Natural killer cell (primary cell): ENCODE results near the gene BRS3. TPM values are rescaled to one million over a fixed set of nuclear protein-coding genes. Genes with fewer than 3 reads are reported as not detected.

Experiments
- ATAC-seq, 3 donors: fragments of 150-1000 bp in 2 of 3; fragments of 200-7000 bp in 1 of 3; cut with Tn5 transposase; 1 replicate in 1 of 3; 2 replicates in 2 of 3; pipeline ENCODE4 v1.10.0; 2021; ENCODE audit warnings: mild to moderate bottlenecking in 2 of 3, moderate library complexity in 2 of 3
- DNase-seq, 2 donors: peaks; one replicate each; pipeline versions ENCODE4 v3.0.0 to v3.0.0-alpha.2; 2013 to 2021; ENCODE audit warnings: mixed read lengths in 1 of 2
- H3K27ac ChIP-seq: one replicate; pipeline ENCODE4 v1.5.1; 2013; ENCODE audit warnings: mild to moderate bottlenecking, low read length
- H3K27me3 ChIP-seq: one replicate; pipeline ENCODE4 v1.6.1; 2013; ENCODE audit warnings: low read length; ENCODE audit not compliant: control insufficient read depth, insufficient read depth
- H3K36me3 ChIP-seq: one replicate; pipeline ENCODE4 v1.6.1; 2013; ENCODE audit warnings: low read length; ENCODE audit not compliant: control insufficient read depth, insufficient read depth
- H3K4me1 ChIP-seq: one replicate; pipeline ENCODE4 v1.6.1; 2013; ENCODE audit warnings: low read length; ENCODE audit not compliant: control insufficient read depth, insufficient read depth
- H3K4me3 ChIP-seq: one replicate; pipeline ENCODE4 v1.5.1; 2013; ENCODE audit warnings: low read length
- H3K9me3 ChIP-seq: one replicate; pipeline ENCODE4 v1.6.1; 2013; ENCODE audit warnings: low read length; ENCODE audit not compliant: control insufficient read depth, insufficient read depth
- H3K27ac Mint-ChIP-seq, 2 donors: one replicate each; pipeline ENCODE4 v1.8.0; 2022; ENCODE audit warnings: mild to moderate bottlenecking in 2 of 2, mixed read lengths in 2 of 2, moderate library complexity in 1 of 2
- H3K27me3 Mint-ChIP-seq, 2 donors: one replicate each; pipeline ENCODE4 v1.8.0; 2022; ENCODE audit warnings: low read depth in 2 of 2, mixed read lengths in 2 of 2
- H3K36me3 Mint-ChIP-seq: one replicate; pipeline ENCODE4 v1.8.0; 2022; ENCODE audit warnings: mixed read lengths
- H3K4me1 Mint-ChIP-seq, 2 donors: one replicate each; pipeline ENCODE4 v1.8.0; 2022; ENCODE audit warnings: mixed read lengths in 2 of 2
- H3K4me3 Mint-ChIP-seq: one replicate; pipeline ENCODE4 v1.8.0; 2022; ENCODE audit warnings: mild to moderate bottlenecking, moderate library complexity, mixed read lengths
- H3K9me3 Mint-ChIP-seq, 2 donors: one replicate each; pipeline ENCODE4 v1.8.0; 2022; ENCODE audit warnings: mixed read lengths in 2 of 2
- WGBS: methylation state at CpG from one replicate; pipeline ENCODE4 v1.1.7; 2013; ENCODE audit warnings: missing lambda C conversion rate; ENCODE audit not compliant: insufficient coverage; 5-methylcytosine and 5-hydroxymethylcytosine counted together
- intact Hi-C: fragments of 100-400 bp; cut with micrococcal nuclease; formaldehyde crosslinking; loops from one replicate; pipeline ENCODE4 v1.14.2; 2022
- total RNA-seq, 4 donors: library from RNA; stranded (reverse); fragments of 120-200 nt in 1 of 4; gene quantifications; one replicate each; pipeline versions ENCODE4 v1.2.3 to v1.2.4, GENCODE V29; 2013 to 2022
- TF ChIP-seq, protein P1 (sequence below): fragments of 200-600 bp; IDR thresholded peaks from one replicate; pipeline ENCODE4 v1.8.0; 2022; ENCODE audit warnings: antibody characterized with exemption

The BRS3 gene
- total RNA-seq, 3 donors from 2014 or later (not counting 1 experiment from before 2014, with no cell fraction given) = not detected

DNA sequence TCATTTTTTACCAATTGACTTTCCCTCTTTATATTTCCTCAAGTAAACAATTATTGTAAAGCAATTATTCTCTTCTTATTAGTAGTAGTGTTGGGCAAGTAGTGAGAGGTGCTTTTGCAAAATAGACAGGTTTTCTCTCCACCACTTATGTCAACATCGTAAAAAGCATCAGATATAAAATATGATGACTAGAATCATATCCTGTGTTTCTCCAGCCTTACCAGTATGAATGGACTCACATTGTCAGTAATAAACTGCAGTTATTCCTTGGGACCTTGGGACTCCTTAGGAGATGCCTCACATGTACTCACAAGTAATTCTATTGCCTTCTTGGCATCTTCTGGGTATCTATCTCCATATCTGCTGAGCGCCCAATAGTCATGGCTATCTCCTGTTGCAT, 40.4 kb upstream of the BRS3 start:
- intact Hi-C loops = no loop called here
- no peak for ATAC-seq
- no peak overlapping the region for H3K27ac Mint-ChIP-seq

GRCh38 chrX:136447968-136448367, 39.8 kb upstream of the BRS3 start:
- Mint-ChIP-seq H3K9me3 (no peaks in the 10 kb centered on the region), H3K4me3 (no peak overlapping the region), H3K36me3 (no peaks in the 10 kb centered on the region), H3K4me1 (no peaks in the 10 kb centered on the region), H3K27ac (no peak overlapping the region), H3K27me3 (no peaks in the 10 kb centered on the region)
- Histone ChIP-seq H3K4me1 (no peaks in the 10 kb centered on the region), H3K4me3 (no peak overlapping the region), H3K36me3 (no peaks in the 10 kb centered on the region), H3K27me3 (no peaks in the 10 kb centered on the region), H3K9me3 (no peaks in the 10 kb centered on the region), H3K27ac (no peak overlapping the region)
- ATAC-seq (no peak), DNase-seq (no peak)
- intact Hi-C loops = no loop called here
- TF ChIP-seq, protein P1, sequence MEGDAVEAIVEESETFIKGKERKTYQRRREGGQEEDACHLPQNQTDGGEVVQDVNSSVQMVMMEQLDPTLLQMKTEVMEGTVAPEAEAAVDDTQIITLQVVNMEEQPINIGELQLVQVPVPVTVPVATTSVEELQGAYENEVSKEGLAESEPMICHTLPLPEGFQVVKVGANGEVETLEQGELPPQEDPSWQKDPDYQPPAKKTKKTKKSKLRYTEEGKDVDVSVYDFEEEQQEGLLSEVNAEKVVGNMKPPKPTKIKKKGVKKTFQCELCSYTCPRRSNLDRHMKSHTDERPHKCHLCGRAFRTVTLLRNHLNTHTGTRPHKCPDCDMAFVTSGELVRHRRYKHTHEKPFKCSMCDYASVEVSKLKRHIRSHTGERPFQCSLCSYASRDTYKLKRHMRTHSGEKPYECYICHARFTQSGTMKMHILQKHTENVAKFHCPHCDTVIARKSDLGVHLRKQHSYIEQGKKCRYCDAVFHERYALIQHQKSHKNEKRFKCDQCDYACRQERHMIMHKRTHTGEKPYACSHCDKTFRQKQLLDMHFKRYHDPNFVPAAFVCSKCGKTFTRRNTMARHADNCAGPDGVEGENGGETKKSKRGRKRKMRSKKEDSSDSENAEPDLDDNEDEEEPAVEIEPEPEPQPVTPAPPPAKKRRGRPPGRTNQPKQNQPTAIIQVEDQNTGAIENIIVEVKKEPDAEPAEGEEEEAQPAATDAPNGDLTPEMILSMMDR = no peak

More for the DNA sequence above, 40.4 kb upstream of the BRS3 start:
- Histone ChIP-seq H3K27ac (no peak overlapping the region), H3K36me3 (no peaks in the 10 kb centered on the region), H3K4me3 (no peak overlapping the region), H3K4me1 (no peaks in the 10 kb centered on the region), H3K9me3 (no peaks in the 10 kb centered on the region), H3K27me3 (no peaks in the 10 kb centered on the region)
- WGBS = 96% methylated on average over 2 of the region's 2 CpGs
- TF ChIP-seq, protein P1 = no peak
- Mint-ChIP-seq H3K27me3 (no peaks in the 10 kb centered on the region), H3K9me3 (no peaks in the 10 kb centered on the region), H3K4me1 (no peaks in the 10 kb centered on the region), H3K36me3 (no peaks in the 10 kb centered on the region), H3K4me3 (no peak overlapping the region)
- DNase-seq = no peak

- no peak for ATAC-seq
- H3K4me1 ChIP-seq = no peaks in the 10 kb centered on the region
- no peak overlapping the region for H3K27ac ChIP-seq
- WGBS = 79% methylated on average over 6 of the region's 8 CpGs
- H3K4me3 ChIP-seq = no peak overlapping the region
- no peaks in the 10 kb centered on the region for H3K36me3 Mint-ChIP-seq
- no peaks in the 10 kb centered on the region for H3K4me1 Mint-ChIP-seq
- H3K4me3 Mint-ChIP-seq = no peak overlapping the region
- no peaks in the 10 kb centered on the region for H3K9me3 ChIP-seq
- intact Hi-C loops = no loop called here
- H3K27me3 ChIP-seq = no peaks in the 10 kb centered on the region
- H3K36me3 ChIP-seq = no peaks in the 10 kb centered on the region
- no peak for DNase-seq
- H3K27me3 Mint-ChIP-seq = no peaks in the 10 kb centered on the region
- no peak overlapping the region for H3K27ac Mint-ChIP-seq
- H3K9me3 Mint-ChIP-seq = no peaks in the 10 kb centered on the region
- TF ChIP-seq, protein P1 = no peak
Observed at GRCh38 chrX:136450050-136450830, 37.5 kb upstream of the BRS3 start.

DNA sequence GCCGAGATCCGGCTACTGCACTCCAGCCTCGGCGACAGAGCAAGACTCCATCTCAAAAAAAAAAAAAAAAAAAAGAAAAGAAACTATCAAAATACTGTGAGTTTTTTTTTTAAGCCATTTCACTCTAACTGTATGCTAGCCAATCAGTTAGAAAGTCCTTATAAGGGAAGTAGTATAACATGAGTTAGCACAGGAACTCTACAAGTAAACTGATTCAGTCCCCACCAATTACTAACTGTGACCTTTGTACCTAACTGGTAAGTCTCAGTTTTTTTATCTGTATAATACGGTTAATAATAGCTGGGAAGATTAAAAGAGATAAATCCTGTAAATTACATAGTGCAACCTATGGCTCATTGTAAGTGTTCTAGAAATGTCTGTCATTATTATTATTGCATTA, 35.1 kb upstream of the BRS3 start:
- Histone ChIP-seq H3K4me1 (no peaks in the 10 kb centered on the region), H3K27me3 (no peaks in the 10 kb centered on the region), H3K9me3 (no peaks in the 10 kb centered on the region), H3K4me3 (no peak overlapping the region), H3K27ac (no peak overlapping the region), H3K36me3 (no peaks in the 10 kb centered on the region)
- Mint-ChIP-seq H3K4me3 (no peak overlapping the region), H3K36me3 (no peaks in the 10 kb centered on the region), H3K27ac (no peak overlapping the region), H3K27me3 (peaks cover 0 to 15% of the 10 kb centered on the region in 2 donors), H3K9me3 (no peaks in the 10 kb centered on the region), H3K4me1 (no peaks in the 10 kb centered on the region)
- no peak for DNase-seq
- TF ChIP-seq, protein P1 = no peak
- intact Hi-C loops = no loop called here
- no peak for ATAC-seq
- 100% methylated on average over 2 of the region's 5 CpGs for WGBS
